ENCODE measurements around the gene SUN2.

Gene SUN2

GRCh38 chr22:38694940-38695339, 60.9 kb downstream of the SUN2 start:
- DNase-seq, result no peak

- no peak for DNase-seq
These were observed 61.7 kb downstream of the SUN2 start for GRCh38 chr22:38694049-38694448.

- no peak for DNase-seq
These were observed 66.1 kb downstream of the SUN2 start for GRCh38 chr22:38689651-38690050.

- DNase-seq, result no peak
These were observed 70.0 kb downstream of the SUN2 start for GRCh38 chr22:38685761-38686160.

GRCh38 chr22:38684895-38685294, 70.9 kb downstream of the SUN2 start:
- no peak for DNase-seq
